ENCODE results near the gene TM9SF1.

- TF ChIP-seq CTCF (IDR thresholded peaks at IDR 0.05) (no peak), POLR2A (IDR thresholded peaks at IDR 0.05) (no peak)
Observed at GRCh38 chr14:24234095-24235005, 39.1 kb upstream of the TM9SF1 start.

Data from lower leg skin (tissue), 3 donors.